NCI-H1092 (cell line): ENCODE results near the gene KPNA1.

Experiments used
- DNase-seq: peaks from one replicate; lab custom pipeline; 2025; lab: John Stamatoyannopoulos, UW

Gene KPNA1

GRCh38 chr3:122382888-122383666, 131.7 kb downstream of the KPNA1 start, which contains the start of gene MIX23:
MIX23 (minus strand) TSS chr3:122383231; CDS start chr3:122383224, 7 bp downstream.
- peak; percentile 85 for DNase-seq

- DNase-seq, result no peak
Measured at GRCh38 chr3:122377975-122378374, 136.8 kb downstream of the KPNA1 start.

- DNase-seq, result no peak
Measured at GRCh38 chr3:122374034-122374433, 140.7 kb downstream of the KPNA1 start.
